Thyroid gland (tissue), 4 donors: ENCODE data around the gene GP1BA. TPM values are rescaled to one million over a fixed set of nuclear protein-coding genes. Genes with fewer than 3 reads are reported as not detected.
"Not testable (repeated sequence)": the region's sequence is repeated elsewhere in the genome, so short reads cannot be mapped to it uniquely, and the experiment has no call there.

ENCODE experiments used
- DNase-seq, 2 donors: peaks; one replicate each; pipeline ENCODE4 v3.0.0-alpha.2; 2019
- H3K27ac ChIP-seq, 3 donors: fragments of 200-600 bp; sonication (generic); 1 replicate in 2 of 3; 2 replicates in 1 of 3; pipeline ENCODE4 v1.5.1; 2016 to 2019; ENCODE audit warnings: mild to moderate bottlenecking in 1 of 3, moderate library complexity in 1 of 3
- H3K27me3 ChIP-seq: fragments of 200-600 bp; sonication (generic); one replicate; pipeline ENCODE4 v1.5.1; 2019
- H3K36me3 ChIP-seq, 2 donors: fragments of 200-600 bp; sonication (generic); one replicate each; pipeline ENCODE4 v1.5.1; 2016 to 2019
- H3K4me1 ChIP-seq, 2 donors: fragments of 200-600 bp; sonication (generic); one replicate each; pipeline ENCODE4 v1.5.1; 2017 to 2019
- H3K4me3 ChIP-seq, 3 donors: fragments of 200-600 bp; sonication (generic); replicated peaks in 1 of 3; 1 replicate in 2 of 3; 2 replicates in 1 of 3; pipeline ENCODE4 v1.5.1; 2016; ENCODE audit warnings: mild to moderate bottlenecking in 1 of 3
- H3K9me3 ChIP-seq: fragments of 200-600 bp; sonication (generic); one replicate; pipeline ENCODE4 v1.5.1; 2017
- CTCF ChIP-seq, 6 experiments: fragments of 200-600 bp in 3 of 6; fragments of 450-650 bp in 3 of 6; sonication (generic) in 3 of 6; IDR thresholded peaks; one replicate each; pipeline ENCODE4 v1.5.1; 2016 to 2019; ENCODE audit warnings: antibody characterized with exemption in 6 of 6, mild to moderate bottlenecking in 2 of 6, inconsistent platforms in 1 of 6, moderate library complexity in 1 of 6
- POLR2A ChIP-seq, 2 donors: fragments of 450-650 bp; IDR thresholded peaks; one replicate each; pipeline ENCODE4 v1.6.1; 2017; ENCODE audit warnings: antibody characterized with exemption in 2 of 2, mild to moderate bottlenecking in 2 of 2, moderate library complexity in 1 of 2
- WGBS, 2 donors: methylation state at CpG; one replicate each; pipeline ENCODE4 v1.1.5; 2017; 5-methylcytosine and 5-hydroxymethylcytosine counted together
- intact Hi-C: fragments of 100-400 bp; cut with DNase I; formaldehyde crosslinking; loops from one replicate; pipeline ENCODE4 v1.15.1; 2023
- total RNA-seq, 4 donors: library from RNA; depleted of rRNA; stranded (reverse); fragments of >200 nt; gene quantifications; one replicate each; pipeline ENCODE4 v1.2.3, GENCODE V29; 2016

Gene GP1BA
- total RNA-seq, 4 donors from 2014 or later, result not detected

GRCh38 chr17:4921320-4921719 lies 10.8 kb upstream of the GP1BA start:
- intact Hi-C loops, result no loop called here
- DNase-seq, result no peak
- no peaks in the 10 kb centered on the region for H3K9me3 ChIP-seq
- H3K27me3 ChIP-seq, result no peaks in the 10 kb centered on the region
- no peaks in the 10 kb centered on the region for H3K36me3 ChIP-seq
- H3K4me1 ChIP-seq, result no peaks in the 10 kb centered on the region
- H3K27ac ChIP-seq, result no peak overlapping the region
- 90 to 95% methylated on average over 4 of the region's 4 CpGs for WGBS, 2 donors
- TF ChIP-seq CTCF (IDR thresholded peaks at IDR 0.05) (no peak), POLR2A (IDR thresholded peaks at IDR 0.05) (no peak)
- H3K4me3 ChIP-seq, result no peak overlapping the region

GRCh38 chr17:4926577-4927335 lies 5.3 kb upstream of the GP1BA start:
- H3K27me3 ChIP-seq, H3K4me1 ChIP-seq, H3K27ac ChIP-seq, DNase-seq, intact Hi-C loops, H3K4me3 ChIP-seq, H3K36me3 ChIP-seq, H3K9me3 ChIP-seq: not testable (repeated sequence)
- 88 to 90% methylated on average over 24 of the region's 24 CpGs for WGBS, 2 donors

GRCh38 chr17:4928881-4929280 lies 3.2 kb upstream of the GP1BA start:
- Histone ChIP-seq H3K4me3 (no peak overlapping the region), H3K9me3 (no peaks in the 10 kb centered on the region), H3K36me3 (no peaks in the 10 kb centered on the region), H3K27me3 (no peaks in the 10 kb centered on the region), H3K27ac (no peak overlapping the region), H3K4me1 (peaks cover 0 to under 1% of the 10 kb centered on the region in 2 donors)
- intact Hi-C loops, result no loop called here
- DNase-seq, result no peak
- WGBS, 2 donors, result 97 to 98% methylated on average over 18 of the region's 18 CpGs
- TF ChIP-seq POLR2A (IDR thresholded peaks at IDR 0.05), result no peak
- no peak for TF ChIP-seq CTCF (IDR thresholded peaks at IDR 0.05)

GRCh38 chr17:4932756-4933155 lies 679 bp downstream of the GP1BA start:
- H3K9me3 ChIP-seq, result no peaks in the 10 kb centered on the region
- intact Hi-C loops, result no loop called here
- H3K4me1 ChIP-seq, result peaks cover 0 to 6% of the 10 kb centered on the region in 2 donors
- H3K4me3 ChIP-seq, result no peak overlapping the region
- H3K27me3 ChIP-seq, result no peaks in the 10 kb centered on the region
- WGBS, 2 donors, result 87 to 90% methylated on average over 12 of the region's 12 CpGs
- H3K27ac ChIP-seq, result no peak overlapping the region
- peaks cover 5 to 10% of the 10 kb centered on the region in 2 donors for H3K36me3 ChIP-seq
- no peak for TF ChIP-seq CTCF (IDR thresholded peaks at IDR 0.05)
- no peak for TF ChIP-seq POLR2A (IDR thresholded peaks at IDR 0.05)
- DNase-seq, result no peak

- H3K4me1 ChIP-seq, result peaks cover 3 to 14% of the 10 kb centered on the region in 2 donors
- TF ChIP-seq POLR2A (IDR thresholded peaks at IDR 0.05), result no peak
- TF ChIP-seq CTCF (IDR thresholded peaks at IDR 0.05), result no peak
- no peak for DNase-seq
- peaks cover 9 to 15% of the 10 kb centered on the region in 2 donors for H3K36me3 ChIP-seq
- 79 to 91% methylated on average over 7 to 16 of the region's 16 CpGs for WGBS, 2 donors
- no peaks in the 10 kb centered on the region for H3K9me3 ChIP-seq
- H3K4me3 ChIP-seq, result no peak overlapping the region
- intact Hi-C loops, result no loop called here
- H3K27ac ChIP-seq, result no peak overlapping the region
- no peaks in the 10 kb centered on the region for H3K27me3 ChIP-seq
Measured at GRCh38 chr17:4933646-4934045, 1.6 kb downstream of the GP1BA start.
